GM12878 (cell line): Measurements from ENCODE around the gene KHK. TPM values are rescaled to one million over a fixed set of nuclear protein-coding genes. Genes with fewer than 3 reads are reported as not detected.

Experiments
- BACH1 ChIP-seq: fragments of 450-650 bp; IDR thresholded peaks from 2 replicates; pipeline ENCODE4 v1.6.1; 2017; ENCODE audit warnings: mild to moderate bottlenecking, borderline replicate concordance
- BHLHE40 ChIP-seq, 2 experiments: fragments of 450-650 bp in 1 of 2; IDR thresholded peaks; 2 replicates each; pipeline ENCODE4 v1.6.1; 2011 to 2017; ENCODE audit warnings: low read depth in 2 of 2, borderline replicate concordance in 1 of 2, improper control_type of control experiment in 1 of 2, low read length in 1 of 2, mild to moderate bottlenecking in 1 of 2
- CHD4 ChIP-seq: fragments of 200-600 bp; sonication (generic); IDR thresholded peaks from 2 replicates; pipeline ENCODE4 v1.6.1; 2016; ENCODE audit warnings: mild to moderate bottlenecking
- CREM ChIP-seq: IDR thresholded peaks from 2 replicates; pipeline ENCODE4 v1.6.1; 2014; ENCODE audit warnings: antibody characterized with exemption, low read depth
- FOXK2 ChIP-seq: fragments of 450-650 bp; IDR thresholded peaks from 2 replicates; pipeline ENCODE4 v1.6.1; 2017; ENCODE audit warnings: mild to moderate bottlenecking, moderate library complexity
- KAT2A ChIP-seq: conservative IDR thresholded peaks from 2 replicates; pipeline ENCODE4 v1.6.1; 2011; ENCODE audit warnings: low read depth, low read length; ENCODE audit not compliant: control insufficient read depth
- NR2C1 ChIP-seq: fragments of 450-650 bp; IDR thresholded peaks from 2 replicates; pipeline ENCODE4 v1.6.1; 2017; ENCODE audit warnings: antibody characterized with exemption, mild to moderate bottlenecking, moderate library complexity
- NR2C2 ChIP-seq: IDR thresholded peaks from 2 replicates; pipeline ENCODE4 v1.6.1; 2011; ENCODE audit warnings: borderline replicate concordance, low read depth; ENCODE audit not compliant: control insufficient read depth, insufficient read length
- RAD21 ChIP-seq: IDR thresholded peaks from 2 replicates; pipeline ENCODE4 v1.6.1; 2011; ENCODE audit warnings: mild to moderate bottlenecking, low read depth, low read length, moderate library complexity; ENCODE audit not compliant: insufficient read depth
- RBBP5 ChIP-seq: fragments of 200-600 bp; sonication (generic); conservative IDR thresholded peaks from 2 replicates; pipeline ENCODE4 v1.6.1; 2016
- SMC3 ChIP-seq: IDR thresholded peaks from 2 replicates; pipeline ENCODE4 v1.6.1; 2011; ENCODE audit warnings: low read length, improper control_type of control experiment, borderline replicate concordance
- SREBF1 ChIP-seq: IDR thresholded peaks from 2 replicates; pipeline ENCODE4 v1.6.1; 2012; ENCODE audit warnings: mild to moderate bottlenecking, low read length
- SREBF2 ChIP-seq: IDR thresholded peaks from 2 replicates; pipeline ENCODE4 v1.6.1; 2012; ENCODE audit warnings: mild to moderate bottlenecking, low read length
- SRF ChIP-seq, 2 experiments: IDR thresholded peaks; 2 replicates each; pipeline ENCODE4 v1.6.1; 2011; ENCODE audit warnings: low read depth in 2 of 2, low read length in 2 of 2, mild to moderate bottlenecking in 1 of 2, moderate library complexity in 1 of 2
- SUZ12 ChIP-seq: fragments of 200-600 bp; sonication (generic); IDR thresholded peaks from one replicate; pipeline ENCODE4 v1.6.1; 2018; ENCODE audit warnings: antibody characterized with exemption, mild to moderate bottlenecking; ENCODE audit not compliant: unreplicated experiment
- ZNF24 ChIP-seq: fragments of 450-650 bp; IDR thresholded peaks from 2 replicates; pipeline ENCODE4 v1.6.1; 2017; ENCODE audit warnings: antibody characterized with exemption, mild to moderate bottlenecking
- polyA plus RNA-seq, 11 experiments: library from polyadenylated mRNA; depleted of rRNA in 4 of 11; unstranded in 6 of 11; stranded (reverse) in 5 of 11; fragments of >200 nt; fragmentation: Nextera tagmentation in 4 of 11; fragmentation: Illumina TruSeq in 1 of 11; extraction: Ambion mirVana in 4 of 11; extraction: Trizol in 1 of 11; gene quantifications; 1 replicate in 1 of 11; 2 replicates in 10 of 11; pipeline versions ENCODE4 v1.2.1 to v1.2.3, GENCODE V29; 2011 to 2016; ENCODE audit warnings: inconsistent platforms in 2 of 11, missing spikeins in 2 of 11, low read depth in 1 of 11
- total RNA-seq, 4 experiments: library from RNA; depleted of rRNA in 3 of 4; stranded (reverse); fragments of >200 nt in 3 of 4; fragmentation: Illumina TruSeq in 1 of 4; extraction: Trizol in 1 of 4; gene quantifications; 2 replicates each; pipeline versions ENCODE4 v1.2.1 to v1.2.3, GENCODE V29; 2013 to 2021
- TF ChIP-seq, protein P1 (sequence below): fragments of 450-650 bp; conservative IDR thresholded peaks from 2 replicates; pipeline ENCODE4 v1.6.1; 2017; ENCODE audit warnings: mild to moderate bottlenecking, moderate library complexity
- TF ChIP-seq, protein P2 (sequence below): fragments of 450-650 bp; IDR thresholded peaks from 2 replicates; pipeline ENCODE4 v1.6.1; 2017; ENCODE audit warnings: mild to moderate bottlenecking
- TF ChIP-seq, protein P3 (sequence below): IDR thresholded peaks from 2 replicates; pipeline ENCODE4 v1.6.1; 2011; ENCODE audit warnings: low read depth, mild to moderate bottlenecking, low read length, moderate library complexity, borderline replicate concordance; ENCODE audit errors: extremely low read depth

The KHK gene
- total and polyA plus RNA-seq, 10 of the 15 experiments (the other 5 are each of a cell fraction or from before 2014, with no cell fraction given), result 0.31 to 11.8 (median 3.9) TPM

DNA sequence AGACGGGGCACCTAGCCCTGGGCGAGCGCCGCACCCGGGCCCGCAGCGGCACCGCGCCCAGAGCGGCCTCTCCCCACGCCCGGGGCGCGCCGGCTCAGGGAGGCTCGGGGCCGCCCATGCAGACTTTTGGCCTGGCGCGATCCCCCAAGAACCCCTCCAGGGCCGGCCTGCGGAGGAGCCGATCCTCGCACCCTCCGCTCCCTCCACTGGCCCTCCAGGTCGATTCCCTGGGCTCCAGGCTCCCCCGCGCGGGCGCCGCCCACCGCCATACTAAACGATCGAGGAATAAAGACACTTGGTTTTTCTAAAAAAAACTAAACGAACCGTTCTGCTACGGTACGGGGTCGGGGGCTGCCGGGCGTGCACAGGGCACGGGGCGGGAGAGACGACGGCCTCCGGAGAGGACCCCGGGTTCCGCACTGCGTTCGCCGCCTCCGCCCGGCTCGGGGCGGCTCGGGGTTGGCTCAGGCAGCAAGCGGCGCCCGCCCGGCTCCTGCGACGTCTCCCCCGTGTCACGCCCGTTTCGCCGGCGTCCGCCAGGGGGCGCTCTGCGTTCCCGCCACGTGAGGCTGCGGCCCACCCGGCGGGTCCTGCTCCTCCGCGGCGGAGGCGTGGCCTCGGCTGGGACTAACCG, 365 bp upstream of the KHK start (continued):
- TF ChIP-seq, protein P1, sequence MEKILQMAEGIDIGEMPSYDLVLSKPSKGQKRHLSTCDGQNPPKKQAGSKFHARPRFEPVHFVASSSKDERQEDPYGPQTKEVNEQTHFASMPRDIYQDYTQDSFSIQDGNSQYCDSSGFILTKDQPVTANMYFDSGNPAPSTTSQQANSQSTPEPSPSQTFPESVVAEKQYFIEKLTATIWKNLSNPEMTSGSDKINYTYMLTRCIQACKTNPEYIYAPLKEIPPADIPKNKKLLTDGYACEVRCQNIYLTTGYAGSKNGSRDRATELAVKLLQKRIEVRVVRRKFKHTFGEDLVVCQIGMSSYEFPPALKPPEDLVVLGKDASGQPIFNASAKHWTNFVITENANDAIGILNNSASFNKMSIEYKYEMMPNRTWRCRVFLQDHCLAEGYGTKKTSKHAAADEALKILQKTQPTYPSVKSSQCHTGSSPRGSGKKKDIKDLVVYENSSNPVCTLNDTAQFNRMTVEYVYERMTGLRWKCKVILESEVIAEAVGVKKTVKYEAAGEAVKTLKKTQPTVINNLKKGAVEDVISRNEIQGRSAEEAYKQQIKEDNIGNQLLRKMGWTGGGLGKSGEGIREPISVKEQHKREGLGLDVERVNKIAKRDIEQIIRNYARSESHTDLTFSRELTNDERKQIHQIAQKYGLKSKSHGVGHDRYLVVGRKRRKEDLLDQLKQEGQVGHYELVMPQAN, result peak; percentile 57
- TF ChIP-seq SREBF1 (no peak), ZNF24 (peak; percentile 60; the same call in 1 of the 2 replicates), BHLHE40 (IDR thresholded peaks at IDR 0.05; ENCODE audit: borderline replicate concordance in 1 of 2, low read depth in 2 of 2, low read length in 1 of 2) (peak; percentile 98 to 100), CREM (peak; percentile 59; the same call in 1 of the 2 replicates), CHD4 (no peak), NR2C2 (no peak), RAD21 (peak; percentile 47), BACH1 (peak; percentile 94), SMC3 (peak; percentile 52), RBBP5 (no peak), KAT2A (no peak), SREBF2 (no peak), NR2C1 (no peak), SUZ12 (no peak), FOXK2 (no peak), SRF (IDR thresholded peaks at IDR 0.05; ENCODE audit: low read depth in 2 of 2, low read length in 2 of 2) (0 out of 4 replicates have a peak, but pooled peaks of 1 of the 2 experiments have one; percentile 23)
- TF ChIP-seq, protein P2, sequence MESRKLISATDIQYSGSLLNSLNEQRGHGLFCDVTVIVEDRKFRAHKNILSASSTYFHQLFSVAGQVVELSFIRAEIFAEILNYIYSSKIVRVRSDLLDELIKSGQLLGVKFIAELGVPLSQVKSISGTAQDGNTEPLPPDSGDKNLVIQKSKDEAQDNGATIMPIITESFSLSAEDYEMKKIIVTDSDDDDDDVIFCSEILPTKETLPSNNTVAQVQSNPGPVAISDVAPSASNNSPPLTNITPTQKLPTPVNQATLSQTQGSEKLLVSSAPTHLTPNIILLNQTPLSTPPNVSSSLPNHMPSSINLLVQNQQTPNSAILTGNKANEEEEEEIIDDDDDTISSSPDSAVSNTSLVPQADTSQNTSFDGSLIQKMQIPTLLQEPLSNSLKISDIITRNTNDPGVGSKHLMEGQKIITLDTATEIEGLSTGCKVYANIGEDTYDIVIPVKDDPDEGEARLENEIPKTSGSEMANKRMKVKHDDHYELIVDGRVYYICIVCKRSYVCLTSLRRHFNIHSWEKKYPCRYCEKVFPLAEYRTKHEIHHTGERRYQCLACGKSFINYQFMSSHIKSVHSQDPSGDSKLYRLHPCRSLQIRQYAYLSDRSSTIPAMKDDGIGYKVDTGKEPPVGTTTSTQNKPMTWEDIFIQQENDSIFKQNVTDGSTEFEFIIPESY, result no peak
- TF ChIP-seq, protein P3, sequence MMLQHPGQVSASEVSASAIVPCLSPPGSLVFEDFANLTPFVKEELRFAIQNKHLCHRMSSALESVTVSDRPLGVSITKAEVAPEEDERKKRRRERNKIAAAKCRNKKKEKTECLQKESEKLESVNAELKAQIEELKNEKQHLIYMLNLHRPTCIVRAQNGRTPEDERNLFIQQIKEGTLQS, result peak; percentile 61; the same call in 1 of the 2 replicates
